Measurements from ENCODE around the gene FAH.
"Not testable (repeated sequence)": the region's sequence is repeated elsewhere in the genome, so short reads cannot be mapped to it uniquely, and the experiment has no call there.

The FAH gene

GRCh38 chr15:80154336-80154735 is 1.5 kb downstream of the FAH start:
- no peak overlapping the region for H3K4me3 ChIP-seq (ENCODE audit: low read length)
- no peaks in the 10 kb centered on the region for H3K36me3 ChIP-seq (ENCODE audit: control insufficient read depth, insufficient read depth, low read length)
- H3K9ac ChIP-seq (ENCODE audit: low read length), result no peak overlapping the region
- H3K4me1 ChIP-seq (ENCODE audit: control insufficient read depth, insufficient read depth, low read length), result peaks cover 3% of the 10 kb centered on the region
- no peaks in the 10 kb centered on the region for H3K27me3 ChIP-seq (ENCODE audit: control insufficient read depth, insufficient read depth, low read length)
- no peak overlapping the region for H3K27ac ChIP-seq (ENCODE audit: low read depth, low read length)

DNA sequence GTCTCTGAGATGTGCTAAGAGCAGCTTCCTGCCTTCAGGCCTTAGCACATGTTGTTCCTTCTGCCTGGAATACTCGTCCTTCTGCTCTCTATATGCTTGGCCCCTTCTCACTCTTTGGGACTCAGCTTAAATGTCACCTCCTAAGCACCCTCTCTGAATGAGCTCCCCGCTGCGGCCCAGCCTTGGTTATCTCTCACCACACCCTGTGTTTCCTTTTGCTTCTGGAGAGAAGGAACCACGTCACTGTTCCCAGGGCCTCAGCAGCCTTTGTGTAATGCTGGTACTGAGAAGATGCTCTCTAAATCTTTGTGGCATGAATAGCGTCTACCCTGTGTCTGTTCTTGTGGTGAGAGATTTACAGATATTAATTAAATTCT is 2.2 kb downstream of the FAH start:
- no peak overlapping the region for H3K27ac ChIP-seq (ENCODE audit: low read depth, low read length)
- no peak overlapping the region for H3K9ac ChIP-seq (ENCODE audit: low read length)
- H3K36me3 ChIP-seq (ENCODE audit: control insufficient read depth, insufficient read depth, low read length), result no peaks in the 10 kb centered on the region
- peaks cover 3% of the 10 kb centered on the region for H3K4me1 ChIP-seq (ENCODE audit: control insufficient read depth, insufficient read depth, low read length)
- H3K27me3 ChIP-seq (ENCODE audit: control insufficient read depth, insufficient read depth, low read length), result no peaks in the 10 kb centered on the region
- H3K4me3 ChIP-seq (ENCODE audit: low read length), result no peak overlapping the region

DNA sequence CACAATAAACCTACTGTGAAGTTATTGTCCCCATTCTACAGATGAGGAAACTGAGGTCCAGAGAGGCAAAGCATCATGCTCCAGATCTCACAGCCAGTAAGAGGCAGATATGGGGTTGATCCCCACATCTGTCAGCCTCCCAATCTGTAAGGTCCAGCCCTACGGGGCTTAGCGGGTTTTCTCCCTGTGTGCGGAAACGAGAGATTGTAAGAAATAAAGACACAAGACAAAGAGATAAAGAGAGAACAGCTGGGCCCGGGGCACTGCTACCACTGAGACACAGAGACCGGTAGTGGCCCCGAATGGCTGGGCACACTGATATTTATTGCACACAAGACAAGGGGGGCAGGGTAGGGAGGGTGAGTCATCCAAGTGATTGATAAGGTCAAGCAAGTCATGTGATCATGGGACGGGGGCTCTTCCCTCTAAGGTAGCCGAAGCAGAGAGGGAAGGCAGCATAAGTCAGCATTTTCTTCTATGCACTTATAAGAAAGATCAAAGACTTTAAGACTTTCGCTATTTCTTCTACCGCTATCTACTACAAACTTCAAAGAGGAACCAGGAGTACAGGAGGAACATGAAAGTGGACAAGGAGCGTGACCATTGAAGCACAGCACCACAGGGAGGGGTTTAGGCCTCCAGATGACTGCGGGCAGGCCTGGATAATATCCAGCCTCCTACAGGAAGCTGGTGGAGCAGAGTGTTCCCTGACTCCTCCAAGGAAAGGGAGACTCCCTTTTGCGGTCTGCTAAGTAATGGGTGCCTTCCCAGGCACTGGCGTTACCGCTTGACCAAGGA is 2.8 kb downstream of the FAH start:
- H3K4me3 ChIP-seq (ENCODE audit: low read length); H3K27ac ChIP-seq (ENCODE audit: low read depth, low read length); H3K4me1 ChIP-seq (ENCODE audit: control insufficient read depth, insufficient read depth, low read length); H3K36me3 ChIP-seq (ENCODE audit: control insufficient read depth, insufficient read depth, low read length); H3K9ac ChIP-seq (ENCODE audit: low read length); H3K27me3 ChIP-seq (ENCODE audit: control insufficient read depth, insufficient read depth, low read length): not testable (repeated sequence)

DNA sequence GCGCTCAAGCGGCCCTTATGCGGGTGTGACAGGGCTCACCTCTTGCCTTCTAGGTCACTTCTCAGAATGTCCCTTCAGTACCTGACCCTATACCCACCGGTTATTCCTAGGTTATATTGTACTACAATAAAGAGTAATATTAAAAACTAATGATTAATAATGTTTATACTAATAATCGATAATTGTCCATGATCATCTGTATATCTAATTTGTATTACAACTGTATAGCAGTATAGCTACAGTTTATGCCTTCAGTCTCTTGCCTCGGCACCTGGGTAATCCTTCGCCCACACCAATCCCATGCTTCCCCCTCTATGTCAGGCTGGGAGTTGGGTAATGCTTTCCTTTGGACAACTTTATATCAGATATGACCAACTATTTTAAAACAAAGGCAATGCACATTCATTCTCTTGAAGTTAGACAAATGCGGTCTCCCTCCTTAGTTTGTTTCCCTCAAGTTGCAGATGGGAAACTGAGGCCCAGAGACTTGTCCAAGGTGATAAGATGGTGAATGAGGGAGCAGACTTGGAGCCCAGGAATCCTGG is 3.4 kb downstream of the FAH start:
- Histone ChIP-seq H3K9ac (ENCODE audit: low read length) (no peak overlapping the region), H3K4me1 (ENCODE audit: control insufficient read depth, insufficient read depth, low read length) (peaks cover 3% of the 10 kb centered on the region), H3K27ac (ENCODE audit: low read depth, low read length) (no peak overlapping the region), H3K36me3 (ENCODE audit: control insufficient read depth, insufficient read depth, low read length) (no peaks in the 10 kb centered on the region), H3K4me3 (ENCODE audit: low read length) (no peak overlapping the region), H3K27me3 (ENCODE audit: control insufficient read depth, insufficient read depth, low read length) (no peaks in the 10 kb centered on the region)

GRCh38 chr15:80157215-80157614 is 4.4 kb downstream of the FAH start:
- Histone ChIP-seq H3K4me3 (ENCODE audit: low read length) (no peak overlapping the region), H3K9ac (ENCODE audit: low read length) (no peak overlapping the region), H3K36me3 (ENCODE audit: control insufficient read depth, insufficient read depth, low read length) (no peaks in the 10 kb centered on the region), H3K27me3 (ENCODE audit: control insufficient read depth, insufficient read depth, low read length) (no peaks in the 10 kb centered on the region), H3K27ac (ENCODE audit: low read depth, low read length) (no peak overlapping the region), H3K4me1 (ENCODE audit: control insufficient read depth, insufficient read depth, low read length) (peaks cover 3% of the 10 kb centered on the region)

GRCh38 chr15:80159301-80159700 is 6.5 kb downstream of the FAH start:
- no peak overlapping the region for H3K4me3 ChIP-seq (ENCODE audit: low read length)
- H3K27me3 ChIP-seq (ENCODE audit: control insufficient read depth, insufficient read depth, low read length), result no peaks in the 10 kb centered on the region
- H3K4me1 ChIP-seq (ENCODE audit: control insufficient read depth, insufficient read depth, low read length), result no peaks in the 10 kb centered on the region
- H3K36me3 ChIP-seq (ENCODE audit: control insufficient read depth, insufficient read depth, low read length), result no peaks in the 10 kb centered on the region
- H3K9ac ChIP-seq (ENCODE audit: low read length), result no peak overlapping the region
- no peak overlapping the region for H3K27ac ChIP-seq (ENCODE audit: low read depth, low read length)

DNA sequence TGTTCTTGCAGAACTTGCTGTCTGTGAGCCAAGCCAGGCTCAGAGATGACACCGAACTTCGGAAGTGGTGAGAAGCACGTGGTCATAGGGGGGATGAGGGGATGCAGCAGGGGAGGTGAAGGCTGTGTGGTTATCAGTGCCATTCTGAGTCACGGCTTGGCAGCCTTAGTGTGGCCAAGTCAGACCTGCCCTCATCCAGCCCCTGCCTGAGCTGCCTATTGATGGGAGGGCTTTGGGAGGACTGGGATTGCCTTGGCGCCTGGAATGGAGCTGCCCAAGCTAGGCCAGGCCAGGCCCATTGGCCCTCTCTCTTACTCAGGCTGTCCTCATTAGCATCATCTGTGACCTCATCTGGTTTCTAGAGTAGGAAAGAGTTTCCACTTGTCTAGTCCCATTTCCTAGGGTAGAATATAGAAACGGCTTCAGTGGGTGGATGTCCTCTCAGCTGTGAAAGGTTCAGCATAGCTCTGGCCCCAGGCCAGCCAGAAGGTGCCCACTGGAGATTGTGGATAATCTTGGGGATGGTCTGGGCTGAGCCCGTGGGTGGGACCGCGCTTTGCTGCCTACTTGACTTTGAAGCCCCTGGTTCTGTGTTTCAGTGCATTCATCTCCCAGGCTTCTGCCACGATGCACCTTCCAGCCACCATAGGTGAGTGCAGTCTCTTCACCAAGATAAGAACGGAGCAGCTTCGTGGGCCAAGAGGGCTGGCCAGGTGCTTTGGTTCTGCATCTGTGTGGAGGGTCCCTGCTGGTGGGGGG is 7.2 kb downstream of the FAH start:
- H3K27ac ChIP-seq (ENCODE audit: low read depth, low read length), result no peak overlapping the region
- H3K4me3 ChIP-seq (ENCODE audit: low read length), result no peak overlapping the region
- no peaks in the 10 kb centered on the region for H3K36me3 ChIP-seq (ENCODE audit: control insufficient read depth, insufficient read depth, low read length)
- H3K27me3 ChIP-seq (ENCODE audit: control insufficient read depth, insufficient read depth, low read length), result no peaks in the 10 kb centered on the region
- no peaks in the 10 kb centered on the region for H3K4me1 ChIP-seq (ENCODE audit: control insufficient read depth, insufficient read depth, low read length)
- no peak overlapping the region for H3K9ac ChIP-seq (ENCODE audit: low read length)

DNA sequence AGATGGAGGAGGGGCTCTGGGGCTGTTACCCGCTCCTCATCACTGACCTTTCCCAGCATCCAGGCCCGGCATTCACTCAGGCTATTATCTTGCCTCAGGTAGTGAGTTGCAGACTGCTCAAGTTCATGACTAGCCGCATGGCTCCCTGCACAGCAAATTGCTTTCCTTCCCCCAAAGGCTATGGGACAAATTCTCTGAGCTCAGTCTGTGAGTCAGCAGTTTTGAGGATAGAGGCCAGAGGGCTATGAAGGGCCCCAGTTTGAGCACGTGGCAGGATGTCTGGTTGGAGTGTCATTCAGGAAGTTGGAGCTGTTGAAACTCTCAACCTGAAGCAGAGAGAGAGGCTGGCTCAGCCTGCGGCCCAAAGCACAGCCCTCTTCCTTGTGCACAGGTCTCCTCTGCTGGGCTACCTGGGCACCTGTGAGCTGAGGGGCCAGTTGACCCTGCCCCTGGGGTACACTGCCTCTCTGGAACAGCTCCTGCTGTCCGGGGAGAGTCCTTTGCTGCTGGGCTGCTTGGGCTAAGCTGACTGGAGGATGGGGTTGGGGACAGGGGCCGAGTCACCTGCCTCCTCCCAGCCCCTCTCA is 7.9 kb downstream of the FAH start:
- Histone ChIP-seq H3K27ac (ENCODE audit: low read depth, low read length) (no peak overlapping the region), H3K36me3 (ENCODE audit: control insufficient read depth, insufficient read depth, low read length) (no peaks in the 10 kb centered on the region), H3K4me3 (ENCODE audit: low read length) (no peak overlapping the region), H3K4me1 (ENCODE audit: control insufficient read depth, insufficient read depth, low read length) (no peaks in the 10 kb centered on the region), H3K27me3 (ENCODE audit: control insufficient read depth, insufficient read depth, low read length) (no peaks in the 10 kb centered on the region), H3K9ac (ENCODE audit: low read length) (no peak overlapping the region)

GRCh38 chr15:80161468-80162016 is 8.7 kb downstream of the FAH start:
- Histone ChIP-seq H3K27me3 (ENCODE audit: control insufficient read depth, insufficient read depth, low read length) (no peaks in the 10 kb centered on the region), H3K4me3 (ENCODE audit: low read length) (no peak overlapping the region), H3K4me1 (ENCODE audit: control insufficient read depth, insufficient read depth, low read length) (no peaks in the 10 kb centered on the region), H3K27ac (ENCODE audit: low read depth, low read length) (no peak overlapping the region), H3K36me3 (ENCODE audit: control insufficient read depth, insufficient read depth, low read length) (no peaks in the 10 kb centered on the region), H3K9ac (ENCODE audit: low read length) (no peak overlapping the region)

GRCh38 chr15:80162059-80162554 is 9.3 kb downstream of the FAH start:
- Histone ChIP-seq H3K27me3 (ENCODE audit: control insufficient read depth, insufficient read depth, low read length) (no peaks in the 10 kb centered on the region), H3K36me3 (ENCODE audit: control insufficient read depth, insufficient read depth, low read length) (no peaks in the 10 kb centered on the region), H3K9ac (ENCODE audit: low read length) (no peak overlapping the region), H3K4me1 (ENCODE audit: control insufficient read depth, insufficient read depth, low read length) (no peaks in the 10 kb centered on the region), H3K27ac (ENCODE audit: low read depth, low read length) (no peak overlapping the region), H3K4me3 (ENCODE audit: low read length) (no peak overlapping the region)

- H3K36me3 ChIP-seq (ENCODE audit: control insufficient read depth, insufficient read depth, low read length), result no peaks in the 10 kb centered on the region
- H3K9ac ChIP-seq (ENCODE audit: low read length), result no peak overlapping the region
- no peak overlapping the region for H3K27ac ChIP-seq (ENCODE audit: low read depth, low read length)
- no peaks in the 10 kb centered on the region for H3K4me1 ChIP-seq (ENCODE audit: control insufficient read depth, insufficient read depth, low read length)
- no peak overlapping the region for H3K4me3 ChIP-seq (ENCODE audit: low read length)
- no peaks in the 10 kb centered on the region for H3K27me3 ChIP-seq (ENCODE audit: control insufficient read depth, insufficient read depth, low read length)
Observed at GRCh38 chr15:80163217-80163616, 10.4 kb downstream of the FAH start.

DNA sequence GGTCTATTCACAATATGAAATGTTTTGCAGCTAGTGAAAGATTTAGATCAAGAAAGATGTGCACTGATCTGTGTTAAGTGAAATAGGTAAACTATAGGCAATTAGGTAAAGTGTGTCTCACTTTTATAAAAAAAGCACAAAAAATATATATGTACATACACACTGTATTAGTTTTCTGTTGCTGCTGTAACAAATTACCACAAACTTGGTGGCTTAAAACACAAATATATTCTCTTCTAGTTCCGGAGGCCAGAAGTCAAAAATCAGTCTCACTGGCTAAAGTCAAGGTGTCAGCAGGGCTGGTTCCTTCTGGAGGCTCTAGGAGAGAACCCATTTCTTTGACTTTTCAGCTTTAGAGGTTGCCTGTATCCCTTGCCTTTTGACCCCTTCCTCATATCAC is 11.1 kb downstream of the FAH start:
- H3K27ac ChIP-seq (ENCODE audit: low read depth, low read length), result no peak overlapping the region

More for the DNA sequence above, 11.1 kb downstream of the FAH start:
- Histone ChIP-seq H3K4me1 (ENCODE audit: control insufficient read depth, insufficient read depth, low read length) (no peaks in the 10 kb centered on the region), H3K9ac (ENCODE audit: low read length) (no peak overlapping the region), H3K4me3 (ENCODE audit: low read length) (no peak overlapping the region), H3K27me3 (ENCODE audit: control insufficient read depth, insufficient read depth, low read length) (no peaks in the 10 kb centered on the region), H3K36me3 (ENCODE audit: control insufficient read depth, insufficient read depth, low read length) (no peaks in the 10 kb centered on the region)
